ENCODE results near the gene MYL7.

Gene MYL7

DNA sequence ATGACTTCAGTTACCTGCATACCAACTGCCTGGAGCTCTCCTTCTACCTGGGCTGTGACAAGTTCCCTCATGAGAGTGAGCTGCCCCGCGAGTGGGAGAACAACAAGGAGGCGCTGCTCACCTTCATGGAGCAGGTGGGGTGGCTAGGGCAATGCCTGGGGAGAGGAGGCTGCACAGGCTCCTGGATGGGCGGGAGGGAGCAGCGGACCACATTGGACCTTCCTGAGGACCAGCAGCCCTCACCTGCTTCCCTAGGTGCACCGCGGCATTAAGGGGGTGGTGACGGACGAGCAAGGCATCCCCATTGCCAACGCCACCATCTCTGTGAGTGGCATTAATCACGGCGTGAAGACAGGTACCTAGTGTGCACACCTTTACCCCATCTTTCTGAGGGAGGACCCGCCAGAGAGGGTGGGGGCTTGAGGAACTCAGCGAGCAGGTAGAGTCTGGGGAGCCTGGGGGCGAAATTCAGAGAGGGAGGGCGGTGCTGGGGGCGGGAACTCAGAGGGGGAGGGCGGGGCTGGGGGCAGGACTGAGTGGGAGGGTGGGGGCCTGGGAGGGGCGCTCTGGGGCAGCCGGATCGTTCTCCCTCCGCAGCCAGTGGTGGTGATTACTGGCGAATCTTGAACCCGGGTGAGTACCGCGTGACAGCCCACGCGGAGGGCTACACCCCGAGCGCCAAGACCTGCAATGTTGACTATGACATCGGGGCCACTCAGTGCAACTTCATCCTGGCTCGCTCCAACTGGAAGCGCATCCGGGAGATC, 28.0 kb downstream of the MYL7 start:
- DNase-seq (ENCODE audit: extremely low read depth in 1 of 2, low read depth in 1 of 2), result no peak

DNA sequence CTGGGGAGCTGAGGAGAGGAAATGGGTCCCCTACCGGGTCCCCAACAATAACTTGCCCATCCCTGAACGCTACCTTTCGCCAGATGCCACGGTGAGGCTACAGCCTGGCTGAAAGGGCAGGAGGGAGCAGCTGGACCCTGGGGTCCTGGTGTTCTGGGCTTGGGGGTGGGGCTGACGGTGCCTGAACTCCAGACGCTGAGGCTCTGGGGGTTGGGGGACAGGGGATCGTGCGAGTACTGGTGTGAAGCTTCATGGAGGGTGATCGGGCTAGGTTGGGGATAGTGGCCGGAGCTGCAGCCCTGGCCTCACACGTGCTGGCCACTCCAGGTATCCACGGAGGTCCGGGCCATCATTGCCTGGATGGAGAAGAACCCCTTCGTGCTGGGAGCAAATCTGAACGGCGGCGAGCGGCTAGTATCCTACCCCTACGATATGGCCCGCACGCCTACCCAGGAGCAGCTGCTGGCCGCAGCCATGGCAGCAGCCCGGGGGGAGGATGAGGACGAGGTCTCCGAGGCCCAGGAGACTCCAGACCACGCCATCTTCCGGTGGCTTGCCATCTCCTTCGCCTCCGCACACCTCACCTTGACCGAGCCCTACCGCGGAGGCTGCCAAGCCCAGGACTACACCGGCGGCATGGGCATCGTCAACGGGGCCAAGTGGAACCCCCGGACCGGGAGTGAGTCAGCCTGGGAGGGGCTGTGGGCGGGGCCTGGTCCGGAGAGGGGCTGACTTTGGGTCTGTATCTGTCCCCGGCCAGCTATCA, 28.7 kb downstream of the MYL7 start:
- DNase-seq (ENCODE audit: extremely low read depth in 1 of 2, low read depth in 1 of 2), result no peak

DNA sequence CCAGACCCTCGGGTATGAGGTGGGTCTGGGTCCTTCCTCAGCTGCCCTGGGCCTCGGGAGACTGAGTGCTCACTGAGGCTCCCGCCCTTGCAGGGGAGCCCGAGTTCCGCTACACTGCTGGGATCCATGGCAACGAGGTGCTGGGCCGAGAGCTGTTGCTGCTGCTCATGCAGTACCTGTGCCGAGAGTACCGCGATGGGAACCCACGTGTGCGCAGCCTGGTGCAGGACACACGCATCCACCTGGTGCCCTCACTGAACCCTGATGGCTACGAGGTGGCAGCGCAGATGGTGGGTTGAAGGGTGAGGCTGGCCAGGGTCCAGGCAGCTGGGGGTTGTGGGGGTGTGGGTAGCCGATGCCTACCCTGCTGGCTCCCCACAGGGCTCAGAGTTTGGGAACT, 29.4 kb downstream of the MYL7 start:
- DNase-seq (ENCODE audit: extremely low read depth in 1 of 2, low read depth in 1 of 2), result no peak

DNA sequence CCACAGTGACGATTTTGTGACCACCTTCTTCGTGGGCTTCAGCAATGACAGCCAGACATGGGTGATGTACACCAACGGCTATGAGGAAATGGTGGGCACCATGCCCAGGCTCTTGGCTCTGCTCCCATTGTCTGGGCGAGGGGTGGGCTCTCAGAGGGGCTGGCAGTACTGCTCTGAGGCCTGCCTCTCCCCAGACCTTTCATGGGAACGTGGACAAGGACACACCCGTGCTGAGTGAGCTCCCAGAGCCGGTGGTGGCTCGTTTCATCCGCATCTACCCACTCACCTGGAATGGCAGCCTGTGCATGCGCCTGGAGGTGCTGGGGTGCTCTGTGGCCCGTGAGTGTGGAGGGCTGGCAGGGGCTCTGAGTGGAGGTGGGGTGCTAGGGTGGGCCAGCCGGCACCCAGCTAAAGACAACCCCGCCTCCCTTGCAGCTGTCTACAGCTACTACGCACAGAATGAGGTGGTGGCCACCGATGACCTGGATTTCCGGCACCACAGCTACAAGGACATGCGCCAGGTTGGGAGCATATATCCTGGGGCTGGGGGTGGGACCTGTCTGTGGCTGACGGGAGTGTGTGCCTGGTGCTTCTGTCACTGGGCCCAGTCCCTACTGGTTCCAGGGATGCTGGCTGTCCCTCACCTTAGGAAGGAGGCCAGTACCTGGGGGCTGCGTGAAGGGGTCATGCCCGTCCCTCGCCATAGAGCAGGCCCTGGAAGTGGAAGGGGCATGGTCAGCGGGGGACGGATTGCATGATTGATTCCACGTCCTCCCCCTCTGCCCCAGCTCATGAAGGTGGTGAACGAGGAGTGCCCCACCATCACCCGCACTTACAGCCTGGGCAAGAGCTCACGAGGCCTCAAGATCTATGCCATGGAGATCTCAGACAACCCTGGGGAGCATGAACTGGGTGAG, 30.2 kb downstream of the MYL7 start:
- DNase-seq (ENCODE audit: extremely low read depth in 1 of 2, low read depth in 1 of 2), result no peak

DNA sequence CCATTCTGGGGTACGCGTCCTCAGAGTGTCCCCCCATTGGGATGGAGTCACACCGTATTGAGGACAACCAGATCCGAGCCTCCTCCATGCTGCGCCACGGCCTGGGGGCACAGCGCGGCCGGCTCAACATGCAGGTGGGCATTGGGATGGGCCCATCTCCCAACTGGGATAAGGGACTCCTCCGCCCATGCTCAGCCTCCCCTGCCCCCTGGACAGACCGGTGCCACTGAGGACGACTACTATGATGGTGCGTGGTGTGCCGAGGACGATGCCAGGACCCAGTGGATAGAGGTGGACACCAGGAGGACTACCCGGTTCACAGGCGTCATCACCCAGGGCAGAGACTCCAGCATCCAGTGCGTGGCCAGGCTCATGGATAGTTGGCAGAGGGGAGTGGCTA, 31.1 kb downstream of the MYL7 start:
- DNase-seq (ENCODE audit: extremely low read depth in 1 of 2, low read depth in 1 of 2), result no peak

DNA sequence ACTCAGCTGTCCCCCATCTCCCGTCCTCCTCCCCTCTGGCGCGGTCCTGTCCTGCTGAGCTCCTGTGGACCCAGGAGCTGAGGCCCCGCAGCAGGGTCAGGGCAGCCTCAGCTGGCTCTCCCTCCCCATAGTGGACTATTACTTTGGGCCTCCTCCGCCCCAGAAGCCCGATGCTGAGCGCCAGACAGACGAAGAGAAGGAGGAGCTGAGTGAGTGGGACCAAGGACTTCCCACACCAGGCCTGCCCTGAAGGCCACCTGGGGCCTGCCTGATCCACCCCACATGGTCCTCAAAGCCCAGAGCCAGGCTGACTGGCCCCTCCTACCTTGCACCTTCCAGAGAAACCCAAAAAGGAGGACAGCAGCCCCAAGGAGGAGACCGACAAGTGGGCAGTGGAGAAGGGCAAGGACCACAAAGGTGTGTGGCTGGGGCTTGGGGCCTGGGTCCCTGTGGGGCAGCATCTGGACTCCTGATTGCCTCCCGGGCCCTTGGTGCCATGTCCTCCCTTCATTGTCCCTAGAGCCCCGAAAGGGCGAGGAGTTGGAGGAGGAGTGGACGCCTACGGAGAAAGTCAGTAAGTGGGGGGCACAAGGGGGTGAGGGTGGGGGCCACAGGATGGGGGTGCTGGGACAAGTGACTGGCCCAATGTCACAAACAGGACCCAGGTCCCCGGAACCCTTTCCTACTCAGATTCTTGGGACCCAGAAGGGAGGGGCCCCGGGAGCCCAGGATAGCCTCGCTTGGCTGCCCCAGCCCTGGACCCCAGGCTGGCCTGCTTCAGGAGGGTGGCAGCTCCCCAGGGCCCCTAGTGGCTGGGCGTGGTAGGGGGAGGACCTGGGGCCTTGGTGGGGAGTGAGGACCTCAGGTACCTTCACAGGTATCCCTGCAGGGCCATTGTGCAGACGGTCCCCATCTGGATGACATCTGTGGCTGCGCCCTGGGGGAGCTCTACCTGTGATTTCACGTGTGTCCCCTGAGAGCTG, 32.1 kb downstream of the MYL7 start:
- no peak for DNase-seq (ENCODE audit: extremely low read depth in 1 of 2, low read depth in 1 of 2)

DNA sequence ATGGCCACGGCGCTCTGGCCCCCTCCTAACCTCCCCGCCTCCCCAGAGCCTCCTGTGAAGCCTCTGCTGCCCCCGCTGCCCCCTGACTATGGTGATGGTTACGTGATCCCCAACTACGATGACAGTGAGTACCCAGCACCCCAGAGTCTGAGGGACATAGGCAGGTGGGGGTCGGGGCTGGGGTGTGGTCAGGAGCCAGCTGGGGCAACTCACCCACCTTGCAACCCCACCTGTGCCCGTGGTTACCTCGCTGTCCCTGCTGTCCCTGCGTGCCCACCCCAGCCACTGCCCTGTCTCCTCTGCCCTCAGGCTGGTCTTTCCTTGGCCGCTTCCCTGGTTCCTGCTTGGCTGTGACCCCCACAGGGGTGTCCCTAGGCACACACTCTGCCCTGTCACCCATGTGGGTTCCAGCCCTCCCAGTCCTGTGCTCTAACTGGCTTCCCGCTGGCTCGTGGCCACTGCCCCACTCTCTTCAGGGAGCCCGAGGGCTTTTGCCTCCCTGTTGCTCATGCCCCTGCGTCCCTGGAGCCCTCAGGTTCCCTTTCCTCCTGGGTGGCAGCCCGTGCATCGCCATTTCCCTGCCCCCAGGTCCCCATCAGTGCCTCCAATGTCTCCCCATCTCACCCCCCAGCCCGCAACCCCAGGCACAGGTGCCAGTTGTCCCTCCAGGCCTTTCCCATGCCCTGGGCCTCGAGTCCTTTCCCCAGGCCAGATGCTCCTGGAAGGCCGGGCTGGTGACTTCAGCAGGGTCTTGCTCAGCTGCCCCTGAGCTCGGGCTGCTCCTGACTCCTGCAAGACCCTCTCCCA, 33.0 kb downstream of the MYL7 start:
- DNase-seq (ENCODE audit: extremely low read depth in 1 of 2, low read depth in 1 of 2), result no peak

DNA sequence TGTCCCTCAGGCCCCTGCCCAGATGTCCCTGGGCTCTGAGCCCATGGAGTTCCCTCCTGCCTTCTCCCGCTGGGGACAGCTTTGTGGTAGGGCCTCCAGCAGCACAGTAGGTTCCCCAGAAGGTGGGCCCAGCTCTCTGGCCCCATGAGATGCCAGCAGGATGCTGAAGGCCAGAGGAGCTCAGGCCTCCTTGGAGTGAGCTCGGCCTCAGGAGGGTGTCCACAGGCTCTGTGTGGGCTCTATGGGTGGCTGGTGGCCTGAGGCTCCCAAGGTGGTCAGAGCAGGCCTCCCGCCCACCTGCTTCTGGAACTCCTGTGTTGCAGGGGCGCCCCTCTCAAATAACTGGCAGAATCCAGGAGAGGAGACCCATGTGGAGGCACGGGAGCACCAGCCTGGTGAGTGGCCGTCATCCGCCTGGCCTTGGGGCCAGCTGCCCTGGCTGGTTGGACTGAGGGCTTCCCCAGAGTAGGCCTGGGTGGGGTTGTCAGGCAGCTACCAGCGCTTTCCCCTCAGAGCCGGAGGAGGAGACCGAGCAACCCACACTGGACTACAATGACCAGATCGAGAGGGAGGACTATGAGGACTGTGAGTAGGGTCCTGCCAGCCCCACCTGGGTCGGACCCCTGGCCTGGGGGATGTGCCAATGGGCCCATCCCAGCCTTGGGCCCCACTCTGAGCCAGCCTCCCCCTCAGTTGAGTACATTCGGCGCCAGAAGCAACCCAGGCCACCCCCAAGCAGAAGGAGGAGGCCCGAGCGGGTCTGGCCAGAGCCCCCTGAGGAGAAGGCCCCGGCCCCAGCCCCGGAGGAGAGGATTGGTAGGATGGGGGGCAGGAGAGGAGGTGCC, 33.8 kb downstream of the MYL7 start:
- DNase-seq (ENCODE audit: extremely low read depth in 1 of 2, low read depth in 1 of 2), result no peak

DNA sequence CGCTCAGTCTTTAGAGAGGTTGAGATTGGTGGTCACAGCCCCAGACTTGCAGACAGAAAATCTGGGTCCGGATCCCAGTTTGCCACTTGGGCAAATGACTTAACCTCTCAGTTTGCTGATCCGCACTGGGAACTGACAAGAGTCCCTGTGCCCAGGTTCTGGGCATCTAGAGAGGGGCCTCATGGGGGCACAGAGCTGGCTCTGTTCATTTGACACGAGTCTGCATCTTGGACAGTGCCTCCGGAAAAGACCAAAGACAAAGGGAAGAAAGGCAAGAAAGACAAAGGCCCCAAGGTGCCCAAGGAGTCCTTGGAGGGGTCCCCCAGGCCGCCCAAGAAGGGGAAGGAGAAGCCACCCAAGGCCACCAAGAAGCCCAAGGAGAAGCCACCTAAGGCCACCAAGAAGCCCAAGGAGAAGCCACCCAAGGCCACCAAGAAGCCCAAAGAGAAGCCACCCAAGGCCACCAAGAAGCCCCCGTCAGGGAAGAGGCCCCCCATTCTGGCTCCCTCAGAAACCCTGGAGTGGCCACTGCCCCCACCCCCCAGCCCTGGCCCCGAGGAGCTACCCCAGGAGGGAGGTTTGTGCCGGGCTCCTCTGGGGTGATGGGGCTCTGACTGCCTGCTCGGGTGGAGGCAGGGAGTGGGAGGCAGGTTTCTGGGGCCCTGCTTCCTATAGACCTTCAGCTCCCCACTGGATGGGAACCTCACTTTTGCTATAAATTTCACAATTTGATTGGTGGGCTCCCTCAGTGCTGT, 34.6 kb downstream of the MYL7 start:
- DNase-seq (ENCODE audit: extremely low read depth in 1 of 2, low read depth in 1 of 2), result no peak

DNA sequence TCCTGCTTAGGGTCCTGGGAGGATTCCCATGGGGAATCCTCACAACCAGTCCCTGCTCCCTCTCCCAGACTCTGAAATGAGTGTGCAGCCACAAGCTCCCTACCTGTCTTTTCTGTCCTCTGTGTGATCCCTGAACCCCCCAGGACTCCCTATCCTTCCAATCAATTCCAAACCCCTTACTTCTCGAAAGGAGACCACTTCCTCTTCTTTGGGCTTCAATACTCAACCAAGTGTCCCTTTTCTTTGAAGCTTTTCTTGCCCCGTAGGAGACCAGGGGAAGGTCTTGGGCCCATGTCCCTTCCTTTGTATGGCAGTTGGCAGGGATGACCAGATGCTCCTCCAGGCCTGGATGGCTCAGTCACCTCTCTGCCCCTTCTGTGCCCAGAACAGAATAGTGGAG, 35.3 kb downstream of the MYL7 start:
- no peak for DNase-seq (ENCODE audit: extremely low read depth in 1 of 2, low read depth in 1 of 2)

DNA sequence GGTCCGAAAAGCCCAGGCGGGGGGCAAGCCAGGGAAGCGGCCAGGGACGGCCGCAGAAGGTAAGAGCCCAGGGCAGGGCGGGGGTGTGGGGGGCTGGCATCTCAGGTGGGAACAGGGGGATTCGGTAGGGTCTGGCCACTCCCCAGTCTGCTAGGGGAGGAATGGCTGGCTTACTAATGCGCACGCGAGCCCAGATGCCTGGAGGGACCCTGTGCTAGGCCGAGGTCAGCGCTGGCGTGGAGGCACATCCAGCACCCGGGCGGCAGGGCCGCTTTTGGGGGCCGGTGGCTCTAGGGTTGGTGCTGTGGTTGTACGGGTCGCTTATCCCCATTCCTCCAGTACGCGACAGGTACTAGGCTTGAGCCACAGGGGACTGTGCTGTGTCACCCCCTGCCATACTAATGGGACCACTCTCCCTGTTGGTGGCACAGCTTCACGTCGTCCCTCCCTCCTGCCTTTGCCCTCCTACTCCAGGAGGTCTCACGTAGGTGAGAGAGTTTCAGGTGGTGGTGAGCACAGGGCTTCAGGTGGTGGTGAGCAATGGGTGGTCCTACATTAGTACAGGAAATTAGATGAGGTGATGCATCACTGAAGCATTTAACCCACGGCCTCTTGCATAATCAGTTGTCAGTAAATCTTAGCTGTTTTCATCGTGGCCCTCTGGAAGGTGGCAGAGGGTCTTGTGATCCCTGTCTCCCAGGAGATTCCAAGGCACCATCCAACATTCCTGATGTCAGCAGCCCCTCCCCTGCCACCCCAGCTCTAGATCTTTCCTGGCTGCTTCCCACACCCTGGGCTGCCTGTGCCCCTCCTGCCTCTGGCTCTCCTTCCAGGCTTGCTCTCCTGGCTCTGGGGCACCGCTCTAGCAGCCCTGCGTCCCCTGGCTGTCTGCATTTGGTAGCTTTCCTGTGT, 36.0 kb downstream of the MYL7 start:
- DNase-seq (ENCODE audit: extremely low read depth in 1 of 2, low read depth in 1 of 2), result no peak

DNA sequence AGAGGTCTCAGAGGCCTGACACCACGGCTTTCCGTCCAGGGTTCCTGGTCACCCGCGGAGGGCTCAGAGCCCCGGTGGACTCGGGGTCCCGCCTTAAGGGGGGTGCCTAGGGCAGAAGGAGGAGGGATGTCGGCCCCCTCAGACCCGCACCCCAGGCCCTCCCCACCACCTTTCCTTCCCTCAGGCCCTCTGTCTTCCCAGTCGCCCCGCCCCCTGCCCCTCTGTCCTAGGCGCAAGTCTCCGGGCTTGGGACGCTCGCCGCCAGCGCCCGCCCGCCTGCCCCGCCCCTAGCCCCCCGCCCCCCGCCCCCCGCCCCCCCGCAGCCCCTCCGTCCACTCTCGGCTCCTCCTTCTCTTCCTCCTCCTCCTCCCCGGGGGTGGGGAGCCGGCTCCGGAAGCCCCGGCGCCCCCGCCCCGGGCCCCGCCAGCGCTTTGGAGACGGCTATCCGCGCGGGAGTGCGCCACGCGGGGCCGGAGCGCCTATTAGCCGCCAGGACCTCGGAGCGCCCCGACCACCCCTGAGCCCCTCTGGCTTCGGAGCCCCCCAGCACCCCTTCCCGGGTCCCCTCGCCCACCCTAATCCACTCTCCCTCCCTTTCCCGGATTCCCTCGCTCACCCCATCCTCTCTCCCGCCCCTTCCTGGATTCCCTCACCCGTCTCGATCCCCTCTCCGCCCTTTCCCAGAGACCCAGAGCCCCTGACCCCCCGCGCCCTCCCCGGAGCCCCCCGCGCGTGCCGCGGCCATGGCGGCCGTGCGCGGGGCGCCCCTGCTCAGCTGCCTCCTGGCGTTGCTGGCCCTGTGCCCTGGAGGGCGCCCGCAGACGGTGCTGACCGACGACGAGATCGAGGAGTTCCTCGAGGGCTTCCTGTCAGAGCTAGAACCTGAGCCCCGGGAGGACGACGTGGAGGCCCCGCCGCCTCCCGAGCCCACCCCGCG, 36.9 kb downstream of the MYL7 start, which contains the start of gene AEBP1:
Gene AEBP1 (plus strand): TSS at position 423 of the 937 bp plus-strand sequence. CDS start 321 bp downstream, at position 744.
- DNase-seq (ENCODE audit: extremely low read depth in 1 of 2, low read depth in 1 of 2), result no peak

DNA sequence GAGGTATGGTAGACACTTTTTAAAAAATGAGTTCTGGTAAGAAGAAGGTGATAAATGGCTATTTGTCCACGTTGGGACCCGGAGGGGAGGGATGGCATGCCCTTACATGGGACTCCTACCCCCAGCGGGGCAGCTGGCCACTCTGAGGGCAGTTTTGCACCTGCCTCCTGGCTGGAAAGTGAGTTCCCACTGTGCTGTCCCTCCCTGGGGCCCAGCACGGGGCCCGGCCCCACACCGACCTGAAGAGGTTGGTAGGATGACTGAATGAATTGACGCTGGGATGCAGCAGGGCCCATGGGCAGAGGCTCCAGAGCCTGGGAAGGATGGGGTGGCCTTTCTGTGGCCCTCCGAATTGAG, 37.6 kb downstream of the MYL7 start:
- no peak for DNase-seq (ENCODE audit: extremely low read depth in 1 of 2, low read depth in 1 of 2)

DNA sequence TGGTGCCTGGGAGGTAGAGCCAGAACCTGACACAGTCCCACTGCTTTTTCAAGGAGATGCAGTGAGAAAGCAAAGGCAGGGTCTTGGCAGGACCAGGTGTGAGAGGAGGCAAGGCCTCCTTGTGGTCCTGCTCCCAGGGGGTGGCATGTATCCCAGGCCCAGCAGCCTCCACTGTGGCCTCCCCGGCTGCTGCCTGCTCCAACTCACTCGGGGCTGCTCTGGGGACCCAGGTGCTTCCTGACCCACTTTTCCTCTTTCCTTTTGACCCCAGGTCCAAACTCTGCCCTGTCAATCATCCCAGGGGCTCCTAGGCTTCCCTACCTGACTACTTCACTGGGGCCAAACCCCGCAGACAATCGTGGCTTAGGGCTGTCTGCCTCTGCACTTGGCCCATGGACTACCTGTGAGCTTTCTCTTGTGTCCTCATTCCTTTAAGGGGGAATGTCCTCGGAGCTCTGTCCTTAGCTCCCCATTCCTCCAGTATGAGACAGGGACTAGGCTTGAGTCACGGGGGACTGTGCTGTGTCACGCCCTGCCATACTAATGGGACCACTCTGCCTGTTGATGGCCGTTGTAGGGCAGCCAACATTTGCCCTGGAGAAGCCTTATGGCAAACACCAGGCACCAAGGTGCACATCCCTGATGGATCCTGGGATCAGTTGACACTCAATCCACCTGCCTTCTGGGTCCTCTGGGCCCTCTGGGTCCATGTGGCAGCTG, 38.1 kb downstream of the MYL7 start:
- no peak for DNase-seq (ENCODE audit: extremely low read depth in 1 of 2, low read depth in 1 of 2)
